SK-N-SH (cell line): Measurements from ENCODE around the gene CDH20. TPM values are rescaled to one million over a fixed set of nuclear protein-coding genes. Genes with fewer than 3 reads are reported as not detected.

Experiments used
- CTCF ChIA-PET: fragments of 300-600, 350-600 bp; formaldehyde crosslinking; extraction: SDS; loops from one replicate; lab custom pipeline; 2021; lab: Yijun Ruan, JAX
- POLR2A ChIA-PET: fragments of 350-600 bp; sonication (Branson Sonifier 250); formaldehyde crosslinking; extraction: SDS; loops from one replicate; lab custom pipeline; 2020; ENCODE audit warnings: antibody characterized with exemption, inconsistent platforms; lab: Yijun Ruan, JAX
- DNase-seq: peaks from one replicate; pipeline ENCODE4 v3.0.0; 2012
- H2AFZ ChIP-seq: fragments of 200-600 bp; sonication (generic); 2 replicates; pipeline ENCODE4 v1.8.1; 2016; ENCODE audit warnings: antibody characterized with exemption, mild to moderate bottlenecking, low read depth
- H3F3A ChIP-seq: fragments of 200-600 bp; sonication (generic); replicated peaks from 2 replicates; pipeline ENCODE3; 2016; ENCODE audit warnings: antibody characterized with exemption, mild to moderate bottlenecking; ENCODE audit not compliant: insufficient read depth
- H3K27ac ChIP-seq, 2 experiments: fragments of 200-500 bp in 1 of 2; fragments of 200-600 bp in 1 of 2; sonication (Bioruptor generic) in 1 of 2; sonication (generic), shearing (Covaris generic) in 1 of 2; 2 replicates each; pipeline versions ENCODE4 v1.5.1 to v1.6.1; 2014 to 2016; ENCODE audit warnings: low read depth in 2 of 2, inconsistent platforms in 1 of 2, low read length in 1 of 2, mild to moderate bottlenecking in 1 of 2, mixed read lengths in 1 of 2
- H3K27me3 ChIP-seq: fragments of 200-600 bp; sonication (generic), shearing (Covaris generic); 2 replicates; pipeline ENCODE4 v1.6.1; 2016; ENCODE audit warnings: mixed run types; ENCODE audit not compliant: insufficient read depth
- H3K36me3 ChIP-seq, 2 experiments: fragments of 200-500 bp in 1 of 2; fragments of 200-600 bp in 1 of 2; sonication (Bioruptor generic) in 1 of 2; sonication (generic) in 1 of 2; replicated peaks in 1 of 2; 2 replicates each; pipeline versions ENCODE3 to v1.5.1; 2014 to 2016; ENCODE audit warnings: low read length in 1 of 2, mild to moderate bottlenecking in 1 of 2; ENCODE audit not compliant: insufficient read depth in 2 of 2, control insufficient read depth in 1 of 2
- H3K4me1 ChIP-seq, 2 experiments: fragments of 200-500 bp in 1 of 2; fragments of 200-600 bp in 1 of 2; sonication (Bioruptor generic) in 1 of 2; sonication (generic), shearing (Covaris generic) in 1 of 2; 2 replicates each; pipeline versions ENCODE4 v1.5.1 to v1.6.1; 2014 to 2016; ENCODE audit warnings: low read depth in 1 of 2, low read length in 1 of 2, mixed run types in 1 of 2; ENCODE audit not compliant: insufficient read depth in 2 of 2, control insufficient read depth in 1 of 2
- H3K4me2 ChIP-seq: fragments of 200-600 bp; sonication (generic), shearing (Covaris generic); 2 replicates; pipeline ENCODE4 v1.6.1; 2017; ENCODE audit warnings: mixed run types
- H3K4me3 ChIP-seq, 2 experiments: fragments of 200-500 bp in 1 of 2; fragments of 200-600 bp in 1 of 2; sonication (Bioruptor generic) in 1 of 2; sonication (generic), shearing (Covaris generic) in 1 of 2; 2 replicates each; pipeline versions ENCODE4 v1.5.1 to v1.8.1; 2014 to 2016; ENCODE audit warnings: low read depth in 2 of 2, inconsistent platforms in 1 of 2, low read length in 1 of 2, mild to moderate bottlenecking in 1 of 2, mixed read lengths in 1 of 2, moderate library complexity in 1 of 2
- H3K79me2 ChIP-seq: fragments of 200-600 bp; sonication (generic); 2 replicates; pipeline ENCODE4 v1.8.1; 2017; ENCODE audit warnings: mild to moderate bottlenecking; ENCODE audit not compliant: insufficient read depth
- H3K9ac ChIP-seq: fragments of 200-600 bp; sonication (generic); 2 replicates; pipeline ENCODE4 v1.6.1; 2017; ENCODE audit warnings: mixed run types
- H3K9me2 ChIP-seq: fragments of 200-600 bp; sonication (generic); 2 replicates; pipeline ENCODE4 v1.6.1; 2017; ENCODE audit warnings: mixed run types
- H3K9me3 ChIP-seq: fragments of 200-600 bp; sonication (generic); 2 replicates; pipeline ENCODE4 v1.6.1; 2017; ENCODE audit warnings: mixed run types, mild to moderate bottlenecking, moderate library complexity
- H4K20me1 ChIP-seq: fragments of 200-600 bp; sonication (generic); 2 replicates; pipeline ENCODE4 v1.6.1; 2017; ENCODE audit warnings: mild to moderate bottlenecking, mixed run types; ENCODE audit not compliant: insufficient read depth
- CHD2 ChIP-seq: fragments of 150-350 bp; IDR thresholded peaks from 2 replicates; pipeline ENCODE4 v1.6.1; 2018; ENCODE audit warnings: low read length; ENCODE audit not compliant: partially characterized antibody
- CTCF ChIP-seq: fragments of 200-600 bp; sonication (generic); IDR thresholded peaks from 2 replicates; pipeline ENCODE4 v1.6.1; 2017; ENCODE audit warnings: antibody characterized with exemption, mild to moderate bottlenecking, moderate library complexity
- ELF1 ChIP-seq: IDR thresholded peaks from 2 replicates; pipeline ENCODE4 v1.4.0; 2012
- JUND ChIP-seq: IDR thresholded peaks from 2 replicates; pipeline ENCODE4 v1.4.0; 2012
- REST ChIP-seq: IDR thresholded peaks from 2 replicates; pipeline ENCODE4 v1.6.1; 2012; ENCODE audit warnings: mild to moderate bottlenecking, low read depth, low read length, moderate library complexity
- RFX5 ChIP-seq: IDR thresholded peaks from 2 replicates; pipeline ENCODE4 v1.6.1; 2012; ENCODE audit warnings: mild to moderate bottlenecking, improper control_type of control experiment, low read length
- WGBS: methylation state at CpG from one replicate; pipeline ENCODE4 v1.1.6; 2017; ENCODE audit warnings: low lambda C conversion rate; 5-methylcytosine and 5-hydroxymethylcytosine counted together
- polyA plus RNA-seq, 3 experiments: library from polyadenylated mRNA; depleted of rRNA; stranded (reverse); fragments of >200 nt; gene quantifications; 2 replicates each; pipeline ENCODE4 v1.2.3, GENCODE V29; 2012
- TF ChIP-seq, protein P1 (sequence below): IDR thresholded peaks from 2 replicates; pipeline ENCODE4 v1.4.0; 2012; ENCODE audit warnings: low read depth, borderline replicate concordance
- TF ChIP-seq, protein P2 (sequence below): IDR thresholded peaks from 2 replicates; pipeline ENCODE4 v1.4.0; 2012; ENCODE audit warnings: low read depth, borderline replicate concordance

Gene CDH20
- polyA plus RNA-seq, 1 of the 3 experiments (the other 2 are of a cell fraction) = 1.1 TPM

DNA sequence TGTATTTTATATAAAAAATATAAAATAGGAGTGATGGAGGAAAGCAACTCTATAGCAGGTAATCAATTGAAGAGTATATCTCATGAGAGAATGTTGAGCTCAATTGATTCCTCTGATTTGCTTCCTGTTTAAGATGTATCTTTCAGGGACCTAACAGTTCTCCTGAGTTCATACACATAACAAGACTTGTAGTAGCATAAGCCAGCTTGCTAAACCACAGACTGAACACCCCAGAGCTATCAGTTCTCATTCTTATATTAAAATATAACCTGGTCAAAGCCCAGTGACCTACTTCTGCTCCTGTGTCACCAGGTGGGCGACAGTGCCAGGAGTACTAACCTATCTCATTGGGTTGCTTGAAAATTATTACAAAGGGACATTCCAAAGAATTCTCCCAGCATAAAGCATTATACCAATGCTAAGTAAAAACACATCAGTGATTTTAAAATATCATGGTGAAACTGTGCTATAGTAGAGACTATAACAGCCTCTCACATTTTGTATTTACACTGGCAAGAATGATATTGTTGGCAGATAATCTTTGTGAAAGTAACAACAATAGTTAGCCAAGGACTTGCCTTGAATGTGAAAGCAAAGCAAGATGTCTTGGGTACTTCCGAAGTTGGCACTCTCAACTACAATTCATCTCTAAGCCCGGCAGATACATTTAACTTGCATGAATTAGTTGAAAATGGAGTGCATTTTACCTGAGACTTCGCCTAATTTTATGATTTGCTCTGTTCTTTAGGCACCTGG is 40.8 kb upstream of the CDH20 start:
- ChIA-PET POLR2A (no interaction called here), CTCF (no interaction called here)
- no peak for TF ChIP-seq JUND
- no peak for TF ChIP-seq CTCF
- no peak for TF ChIP-seq CHD2
- TF ChIP-seq, protein P1, sequence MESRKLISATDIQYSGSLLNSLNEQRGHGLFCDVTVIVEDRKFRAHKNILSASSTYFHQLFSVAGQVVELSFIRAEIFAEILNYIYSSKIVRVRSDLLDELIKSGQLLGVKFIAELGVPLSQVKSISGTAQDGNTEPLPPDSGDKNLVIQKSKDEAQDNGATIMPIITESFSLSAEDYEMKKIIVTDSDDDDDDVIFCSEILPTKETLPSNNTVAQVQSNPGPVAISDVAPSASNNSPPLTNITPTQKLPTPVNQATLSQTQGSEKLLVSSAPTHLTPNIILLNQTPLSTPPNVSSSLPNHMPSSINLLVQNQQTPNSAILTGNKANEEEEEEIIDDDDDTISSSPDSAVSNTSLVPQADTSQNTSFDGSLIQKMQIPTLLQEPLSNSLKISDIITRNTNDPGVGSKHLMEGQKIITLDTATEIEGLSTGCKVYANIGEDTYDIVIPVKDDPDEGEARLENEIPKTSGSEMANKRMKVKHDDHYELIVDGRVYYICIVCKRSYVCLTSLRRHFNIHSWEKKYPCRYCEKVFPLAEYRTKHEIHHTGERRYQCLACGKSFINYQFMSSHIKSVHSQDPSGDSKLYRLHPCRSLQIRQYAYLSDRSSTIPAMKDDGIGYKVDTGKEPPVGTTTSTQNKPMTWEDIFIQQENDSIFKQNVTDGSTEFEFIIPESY = no peak
- TF ChIP-seq, protein P2, sequence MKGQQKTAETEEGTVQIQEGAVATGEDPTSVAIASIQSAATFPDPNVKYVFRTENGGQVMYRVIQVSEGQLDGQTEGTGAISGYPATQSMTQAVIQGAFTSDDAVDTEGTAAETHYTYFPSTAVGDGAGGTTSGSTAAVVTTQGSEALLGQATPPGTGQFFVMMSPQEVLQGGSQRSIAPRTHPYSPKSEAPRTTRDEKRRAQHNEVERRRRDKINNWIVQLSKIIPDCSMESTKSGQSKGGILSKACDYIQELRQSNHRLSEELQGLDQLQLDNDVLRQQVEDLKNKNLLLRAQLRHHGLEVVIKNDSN = no peak
- no peak for TF ChIP-seq REST
- no peak for TF ChIP-seq RFX5
- no peak for TF ChIP-seq ELF1

More for the DNA sequence above, 40.8 kb upstream of the CDH20 start:
- no peak for DNase-seq
- Histone ChIP-seq H3F3A (no peaks in the 10 kb centered on the region), H3K27me3 (no peaks in the 10 kb centered on the region), H3K9ac (no peak overlapping the region), H2AFZ (no peak overlapping the region), H3K9me2 (no peaks in the 10 kb centered on the region), H3K79me2 (no peaks in the 10 kb centered on the region), H3K4me1 (no peaks in the 10 kb centered on the region), H3K4me2 (no peak overlapping the region), H3K36me3 (no peaks in the 10 kb centered on the region), H4K20me1 (no peaks in the 10 kb centered on the region), H3K4me3 (no peak overlapping the region), H3K27ac (no peak overlapping the region), H3K9me3 (no peaks in the 10 kb centered on the region)
- WGBS = 33% methylated on average over 4 of the region's 4 CpGs
